ENCODE results near the gene KMT2C.

The KMT2C gene

GRCh38 chr7:152382244-152382643, 53.6 kb downstream of the KMT2C start (continued):
- no peak for TF ChIP-seq TSHZ1 (tag by site-specific recombination; IDR thresholded peaks at IDR 0.05; ENCODE audit: borderline replicate concordance)
- TF ChIP-seq GLIS1 (tag by site-specific recombination; IDR thresholded peaks at IDR 0.05) = no peak
- TF ChIP-seq TCF7L2 (IDR thresholded peaks at IDR 0.05; ENCODE audit: borderline replicate concordance, low read depth, low read length) = peak; percentile 44; the same call in 1 of the 2 replicates
- no peak for TF ChIP-seq ZNF416 (tag by site-specific recombination; IDR thresholded peaks at IDR 0.05)
- peak; percentile 47; the same call in 1 of the 2 replicates for TF ChIP-seq ZNF580 (tag by site-specific recombination; IDR thresholded peaks at IDR 0.05)
- peak; percentile 36; the same call in 1 of the 2 replicates for TF ChIP-seq ZNF692 (tag by site-specific recombination; IDR thresholded peaks at IDR 0.05)
- peak; percentile 63 for TF ChIP-seq ZNF18 (tag by site-specific recombination; IDR thresholded peaks at IDR 0.05)
- TF ChIP-seq IKZF3 (tag by site-specific recombination; IDR thresholded peaks at IDR 0.05) = peak; percentile 51; the same call in 1 of the 2 replicates
- TF ChIP-seq BCL11A (tag by site-specific recombination; IDR thresholded peaks at IDR 0.05; ENCODE audit: low read depth) = no peak
- TF ChIP-seq ZNF350 (tag by site-specific recombination; IDR thresholded peaks at IDR 0.05) = no peak
- no peak for TF ChIP-seq SP7 (tag by site-specific recombination; IDR thresholded peaks at IDR 0.05)
- TF ChIP-seq ZNF404 (tag by site-specific recombination; IDR thresholded peaks at IDR 0.05) = no peak
- TF ChIP-seq ZFP3 (tag by site-specific recombination; IDR thresholded peaks at IDR 0.05; ENCODE audit: low read depth) = no peak
- TF ChIP-seq KLF7 (tag by site-specific recombination; IDR thresholded peaks at IDR 0.05; ENCODE audit: borderline replicate concordance) = peak; percentile 71; the same call in 1 of the 2 replicates
- 0 out of 2 replicates have a peak, but pooled peaks have one; percentile 36 for TF ChIP-seq ZNF423 (tag by site-specific recombination; IDR thresholded peaks at IDR 0.05)
- no peak for TF ChIP-seq SP2 (tag by site-specific recombination; IDR thresholded peaks at IDR 0.05)
- TF ChIP-seq ZNF830 (tag by site-specific recombination; IDR thresholded peaks at IDR 0.05; ENCODE audit: low read depth) = no peak
- TF ChIP-seq ZNF624 (tag by site-specific recombination; IDR thresholded peaks at IDR 0.05) = no peak
- TF ChIP-seq OSR2 (tag by site-specific recombination; IDR thresholded peaks at IDR 0.05) = peak; percentile 48; the same call in 1 of the 2 replicates
- TF ChIP-seq ZNF560 (tag by site-specific recombination; IDR thresholded peaks at IDR 0.05; ENCODE audit: borderline replicate concordance) = no peak
- TF ChIP-seq ZXDB (tag by site-specific recombination; IDR thresholded peaks at IDR 0.05) = peak; percentile 53; the same call in 1 of the 2 replicates
- no peak for TF ChIP-seq YY2 (tag by site-specific recombination; IDR thresholded peaks at IDR 0.05)
- no peak for TF ChIP-seq ZNF518A (tag by site-specific recombination; conservative IDR thresholded peaks at IDR 0.05; ENCODE audit: low read depth)
- TF ChIP-seq KLF1 (tag by site-specific recombination; IDR thresholded peaks at IDR 0.05) = 0 out of 2 replicates have a peak, but pooled peaks have one; percentile 24
- no peak for TF ChIP-seq ZBTB26 (tag by site-specific recombination; optimal IDR thresholded peaks at IDR 0.05)
- no peak for TF ChIP-seq HOXC10 (CRISPR knock-in tag; IDR thresholded peaks at IDR 0.05)
- peak; percentile 57; the same call in 1 of the 2 replicates for TF ChIP-seq ZSCAN30 (tag by site-specific recombination; IDR thresholded peaks at IDR 0.05)
- no peak for TF ChIP-seq ZNF24 (tag by site-specific recombination; IDR thresholded peaks at IDR 0.05)
